GM19467 (cell line): ENCODE results near the gene VPS51.
"Not testable (repeated sequence)": the region's sequence is repeated elsewhere in the genome, so short reads cannot be mapped to it uniquely, and the experiment has no call there.

Experiments
- ATAC-seq: cut with Tn5 transposase; IDR thresholded peaks from one replicate; pipeline ENCODE4 v1.9.1; 2021; ENCODE audit warnings: mild to moderate bottlenecking, moderate library complexity; ENCODE audit not compliant: unreplicated experiment

Gene VPS51

DNA sequence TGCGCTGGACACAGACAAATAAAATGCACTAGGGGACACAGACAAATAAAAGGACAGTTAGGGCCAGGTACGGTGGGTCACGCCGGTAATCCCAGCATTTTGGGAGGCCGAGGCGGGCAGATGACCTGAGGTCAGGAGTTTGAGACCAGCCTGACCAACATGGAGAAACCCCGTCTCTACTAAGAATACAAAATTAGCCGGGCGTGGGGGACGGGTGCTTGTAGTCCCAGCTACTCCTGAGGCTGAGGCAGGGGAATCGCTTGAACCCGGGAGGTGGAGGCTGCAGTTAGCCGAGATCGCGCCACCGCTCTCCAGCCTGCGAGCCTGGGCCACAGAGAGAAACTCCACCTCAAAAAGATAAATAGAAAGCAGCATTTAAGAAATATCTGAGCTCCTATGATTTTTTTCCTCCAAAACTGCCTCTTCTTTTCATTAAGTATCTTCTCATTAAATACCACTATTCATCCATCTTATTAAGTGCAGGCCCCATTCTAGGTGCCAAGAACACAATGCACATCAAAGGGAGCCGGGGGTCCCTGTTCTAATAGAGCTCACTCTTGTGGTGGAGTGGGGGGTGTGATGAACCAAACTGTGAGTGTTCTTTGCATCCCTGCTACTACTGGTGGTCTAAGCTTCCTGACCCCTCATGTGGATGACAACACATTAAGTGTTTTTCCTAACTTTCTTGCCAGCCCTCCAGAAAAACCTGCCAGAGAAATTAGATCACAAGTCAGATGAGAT, 22.3 kb downstream of the VPS51 start:
- ATAC-seq = no peak

GRCh38 chr11:65118891-65119669, 23.1 kb downstream of the VPS51 start:
- not testable (repeated sequence) for ATAC-seq

DNA sequence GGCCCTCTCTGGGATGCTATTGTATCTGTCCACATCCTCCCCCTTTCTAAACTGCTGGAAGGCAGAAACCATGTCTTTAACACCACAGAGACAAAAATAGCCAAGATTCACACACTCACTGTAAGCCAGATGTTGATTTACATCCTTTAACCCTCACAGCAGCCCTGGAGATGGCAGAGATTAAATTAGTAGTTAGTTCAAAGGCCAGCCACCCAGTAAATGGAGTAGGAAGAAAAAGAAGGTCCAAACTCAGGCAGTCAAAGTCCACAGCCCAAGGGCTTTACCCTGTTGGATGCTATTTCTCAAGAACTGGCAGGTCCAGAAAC, 23.6 kb downstream of the VPS51 start:
- ATAC-seq = no peak

GRCh38 chr11:65120831-65121230, 24.8 kb downstream of the VPS51 start:
- ATAC-seq = no peak

GRCh38 chr11:65121447-65121864, 25.4 kb downstream of the VPS51 start:
- ATAC-seq = no peak

- peak; percentile 58 for ATAC-seq
These were observed 26.1 kb downstream of the VPS51 start, which contains the start of the genes FAU and MRPL49 for GRCh38 chr11:65121865-65122696. FAU (minus strand) TSS chr11:65122134; CDS start chr11:65121813, 321 bp downstream. MRPL49 (plus strand) TSS chr11:65122321; CDS start chr11:65122347, 26 bp downstream.

DNA sequence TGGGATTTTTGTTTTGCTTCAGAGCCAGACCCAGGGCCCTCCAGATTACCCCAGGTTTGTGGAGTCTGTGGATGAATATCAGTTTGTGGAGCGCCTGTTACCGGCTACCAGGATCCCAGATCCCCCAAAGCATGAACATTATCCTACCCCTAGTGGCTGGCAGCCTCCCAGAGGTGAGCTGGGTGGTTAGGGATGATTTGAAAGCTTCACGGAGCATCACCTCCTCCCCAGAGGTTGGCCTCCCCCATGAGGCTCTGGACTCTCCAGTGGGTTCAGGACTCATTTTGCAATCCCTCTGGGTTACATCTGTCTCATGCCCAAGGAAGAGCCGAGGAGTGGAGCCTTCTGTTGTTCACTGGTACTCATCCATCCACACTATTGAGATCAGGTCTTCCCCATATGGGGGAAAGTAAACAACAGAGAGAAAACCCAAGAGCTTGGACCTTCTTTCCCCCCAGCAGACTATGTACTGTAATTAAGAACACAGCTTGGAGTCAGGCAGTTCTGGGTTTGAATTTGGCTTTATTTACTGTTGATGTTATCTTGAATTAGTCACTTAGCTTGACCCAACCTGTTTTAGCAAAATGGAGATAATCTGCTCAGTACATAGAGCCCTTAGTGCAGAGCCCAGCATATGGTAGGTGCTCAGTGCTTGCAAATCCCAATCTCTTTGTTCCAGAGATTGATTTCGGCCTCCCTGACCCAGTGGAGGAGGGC, 28.6 kb downstream of the VPS51 start:
- no peak for ATAC-seq

- ATAC-seq = no peak
These were observed 29.4 kb downstream of the VPS51 start for GRCh38 chr11:65125197-65126056.

DNA sequence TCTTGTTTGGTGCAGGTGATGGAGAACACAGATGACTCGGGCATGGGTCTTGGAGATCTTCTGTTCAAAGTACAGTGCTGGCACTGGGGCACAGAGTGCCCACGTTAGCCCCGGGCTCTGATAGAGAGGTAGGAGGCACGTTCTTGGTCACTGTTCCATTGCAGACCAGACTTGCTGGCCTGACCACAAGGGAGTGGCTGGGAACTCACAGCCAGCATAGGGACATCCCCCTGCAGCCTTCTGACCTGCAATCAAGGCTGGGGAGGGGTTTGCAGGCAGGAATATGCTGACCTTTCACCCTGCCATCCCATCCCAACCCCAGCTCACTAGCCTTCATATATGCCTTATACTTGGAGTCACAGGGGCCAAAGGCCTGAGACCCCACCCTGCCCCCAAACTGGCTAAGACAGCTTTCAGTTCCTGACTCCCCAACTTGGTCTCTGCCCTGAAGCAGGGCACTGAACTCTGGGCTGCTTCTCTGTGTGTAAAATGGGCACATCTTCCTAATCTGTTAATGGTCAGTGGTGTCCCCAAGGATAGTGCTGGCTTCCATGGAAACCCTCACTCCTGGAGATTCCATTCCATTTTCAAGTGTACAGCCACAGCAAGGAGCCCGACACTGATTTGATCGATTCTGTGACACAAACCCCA, 30.7 kb downstream of the VPS51 start:
- ATAC-seq = no peak

GRCh38 chr11:65127473-65128181, 31.6 kb downstream of the VPS51 start:
- no peak for ATAC-seq

- no peak for ATAC-seq
These were observed 32.5 kb downstream of the VPS51 start for GRCh38 chr11:65128182-65129145.

DNA sequence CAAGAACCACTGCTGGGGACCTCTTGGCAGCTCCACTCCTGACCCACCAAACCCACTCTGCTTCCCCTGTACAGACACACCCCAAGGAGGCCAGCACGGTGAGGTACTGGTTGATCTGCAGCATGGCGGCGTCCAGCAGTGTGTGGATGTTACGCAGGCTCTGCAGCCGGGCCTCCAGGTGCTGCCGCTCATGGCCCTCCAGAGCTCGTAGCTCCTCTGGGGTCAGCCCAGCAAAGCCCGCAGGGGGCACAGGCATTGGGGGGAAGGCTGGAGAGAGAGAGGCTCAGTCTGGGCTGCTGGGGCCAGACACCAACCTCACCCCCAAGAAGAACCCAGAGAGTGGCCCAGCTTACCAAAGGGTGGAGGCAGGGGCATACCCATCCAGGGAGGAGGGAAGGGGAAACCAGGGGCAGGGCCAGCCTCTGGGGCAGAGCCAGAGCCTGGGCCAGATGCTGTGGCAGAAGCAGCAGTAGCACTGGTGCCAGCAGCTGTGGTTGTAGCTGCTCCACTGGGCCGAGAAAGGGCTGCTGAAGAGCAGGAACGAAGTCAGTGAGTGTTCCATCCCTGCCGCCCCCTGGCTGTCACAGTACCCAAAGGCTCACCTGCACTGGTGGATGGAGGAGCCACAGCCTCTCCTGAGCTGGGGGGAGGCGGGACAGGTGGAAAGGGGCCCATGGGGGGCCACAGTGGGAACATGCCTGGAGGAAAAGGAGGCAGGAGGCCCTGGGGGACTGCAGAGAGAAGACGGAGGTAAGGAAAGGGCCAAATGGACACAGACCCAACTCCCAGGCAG, 33.8 kb downstream of the VPS51 start:
- no peak for ATAC-seq

DNA sequence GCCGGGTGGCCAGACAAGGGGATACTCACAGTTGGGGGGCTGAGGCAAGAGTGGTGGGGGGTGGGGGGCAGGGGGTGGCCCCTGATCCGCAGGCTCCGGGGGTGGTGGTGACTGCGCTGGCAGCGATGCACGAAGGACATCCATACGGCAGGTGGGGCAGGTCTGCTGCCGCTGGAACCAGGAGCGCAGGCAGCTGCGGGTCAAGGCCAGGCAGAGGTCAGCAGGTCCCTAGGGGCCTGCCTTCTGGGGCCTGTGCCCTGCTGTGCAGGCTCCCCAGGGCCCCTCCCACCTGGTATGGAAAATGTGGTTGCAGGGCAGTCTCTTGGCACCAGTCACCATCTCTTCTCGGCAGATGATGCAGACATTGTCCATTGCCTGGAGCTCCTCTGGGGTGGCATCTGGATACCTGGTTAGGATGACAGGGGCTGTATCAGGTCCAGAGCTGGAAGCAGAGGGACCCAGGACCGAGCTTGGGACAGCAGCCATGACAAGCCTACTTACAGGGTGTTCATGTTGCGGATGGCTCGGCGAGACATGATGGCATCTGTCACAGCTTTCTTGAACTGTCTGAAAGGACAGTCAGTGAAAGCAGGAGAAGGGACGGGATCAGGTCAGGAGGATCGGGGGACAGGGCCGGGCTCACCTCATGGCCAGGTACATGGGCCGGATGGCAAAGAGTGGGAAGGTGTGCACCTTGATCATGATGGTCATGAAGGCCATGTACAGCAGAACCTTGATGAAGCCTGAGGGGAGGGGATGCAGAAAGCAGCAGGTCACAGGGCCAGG, 34.8 kb downstream of the VPS51 start:
- ATAC-seq = no peak

- ATAC-seq = no peak
These were observed 35.4 kb downstream of the VPS51 start for GRCh38 chr11:65131417-65131776.

- ATAC-seq = no peak
These were observed 35.9 kb downstream of the VPS51 start for GRCh38 chr11:65131895-65132237.
